ENCODE data around the gene AGMO. TPM values are rescaled to one million over a fixed set of nuclear protein-coding genes. Genes with fewer than 3 reads are reported as not detected.

The AGMO gene
- total and polyA plus RNA-seq, 2 of the 8 experiments (the other 6 are each of a cell fraction or from before 2014, with no cell fraction given): 0.22 to 0.45 TPM

- TF ChIP-seq FOSL1 (IDR thresholded peaks at IDR 0.05; ENCODE audit: insufficient read depth, low read depth, low read length): no peak
Observed at GRCh38 chr7:15218261-15218660, 343.6 kb downstream of the AGMO start (continued).
